Measurements from ENCODE around the gene LAMA3.

LAMA3 gene

DNA sequence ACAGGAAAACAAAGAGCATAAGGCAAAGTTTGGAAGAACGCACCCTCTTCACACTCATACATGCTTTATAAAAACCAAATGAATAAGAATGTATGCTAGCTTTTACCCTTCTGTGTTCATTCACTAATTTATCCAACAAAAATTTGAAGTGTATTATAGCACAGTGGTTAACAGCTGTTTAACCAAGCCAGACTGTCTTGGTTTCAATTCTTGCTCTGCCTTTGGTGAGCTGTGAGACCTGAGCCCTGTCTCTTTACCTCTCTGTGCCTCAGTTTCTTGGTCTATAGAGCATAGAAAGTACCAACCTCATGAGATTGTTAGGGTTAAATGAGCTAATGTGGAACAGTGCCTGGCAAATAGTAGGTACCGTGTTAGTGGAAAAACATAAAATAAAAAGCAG is 220.8 kb downstream of the LAMA3 start:
- no peak for DNase-seq (ENCODE audit: low read depth)

DNA sequence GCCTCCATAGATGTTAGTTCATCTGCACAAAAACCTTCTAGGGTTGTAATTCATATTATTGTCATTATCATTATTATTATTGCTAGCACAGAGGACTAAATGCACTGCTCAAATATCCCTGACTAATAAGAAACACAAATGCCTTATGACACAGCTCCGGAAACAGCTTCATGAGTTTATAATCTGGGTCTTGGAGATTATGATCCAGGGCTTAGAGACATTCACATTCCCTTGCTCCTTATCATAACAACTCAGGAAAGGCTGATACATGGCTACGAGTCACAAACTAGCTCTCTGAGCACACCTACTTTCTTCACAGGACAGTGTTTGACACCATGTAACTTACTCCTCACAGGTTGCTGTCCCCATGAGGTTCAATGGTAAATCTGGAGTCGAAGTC is 223.1 kb downstream of the LAMA3 start:
- DNase-seq (ENCODE audit: low read depth) = no peak

DNA sequence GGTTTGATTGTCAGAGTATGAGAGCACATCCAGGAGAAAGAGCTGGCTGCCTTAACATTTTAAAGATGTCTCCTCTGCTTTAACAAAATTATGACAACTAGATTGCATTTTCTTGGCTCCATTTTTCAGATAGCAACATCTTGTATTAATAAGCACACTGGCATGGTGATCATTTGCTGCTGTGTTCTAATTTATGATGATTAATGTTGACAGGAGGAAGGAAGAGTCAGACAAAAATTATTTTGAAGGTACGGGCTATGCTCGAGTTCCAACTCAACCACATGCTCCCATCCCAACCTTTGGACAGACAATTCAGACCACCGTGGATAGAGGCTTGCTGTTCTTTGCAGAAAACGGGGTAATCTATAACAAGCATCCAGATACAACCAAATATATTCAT is 227.1 kb downstream of the LAMA3 start:
- DNase-seq (ENCODE audit: low read depth) = no peak

DNA sequence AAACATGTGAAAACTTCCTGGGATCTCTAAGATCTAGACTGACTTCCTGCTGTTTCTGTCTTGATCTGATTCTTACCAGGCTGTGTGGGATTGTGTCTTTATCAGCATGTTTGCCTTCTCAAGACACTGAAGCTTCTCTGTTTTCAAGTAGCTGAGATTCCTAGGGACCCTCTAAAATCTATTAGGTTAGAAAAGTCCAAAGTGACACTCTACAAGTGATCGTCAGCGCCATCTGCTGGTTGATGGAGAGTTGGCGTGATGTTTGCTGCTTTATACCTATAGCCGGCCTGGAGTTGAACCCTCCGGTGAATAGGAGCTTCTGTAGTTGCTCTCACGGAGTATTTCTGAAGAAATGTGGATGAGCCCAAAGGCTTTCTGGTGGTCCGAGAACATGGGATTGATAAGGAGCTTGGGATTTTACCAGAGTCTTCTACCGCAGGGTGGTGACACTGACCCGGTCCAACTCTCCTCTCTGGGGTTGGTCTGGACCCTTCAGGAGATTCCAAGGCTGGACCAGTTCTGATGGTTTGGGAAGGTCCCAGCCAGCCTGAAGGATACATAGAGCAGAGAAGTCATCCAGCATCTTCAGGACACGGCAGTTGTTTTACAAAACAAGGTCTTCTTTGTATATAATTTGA is 229.3 kb downstream of the LAMA3 start:
- DNase-seq (ENCODE audit: low read depth) = peak; percentile 28

DNA sequence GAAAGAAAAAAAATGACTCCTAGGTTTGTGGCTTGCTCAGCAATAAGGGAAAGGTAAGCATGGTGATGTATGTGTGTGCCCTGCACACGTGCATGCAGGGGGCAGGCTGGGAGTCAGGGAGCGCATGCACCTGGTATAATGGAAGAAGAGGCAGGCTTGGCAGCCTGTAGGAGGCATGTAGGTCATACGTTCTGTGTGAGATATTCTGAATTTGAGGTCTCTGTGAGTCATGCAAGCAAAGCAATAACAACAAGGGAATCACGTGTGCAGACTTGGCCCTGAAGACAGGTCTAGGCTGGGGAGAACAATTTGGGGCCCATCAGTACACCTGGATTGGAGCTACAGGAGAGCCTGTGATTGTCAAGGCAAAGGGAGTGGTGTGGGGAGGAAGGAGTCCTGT is 230.8 kb downstream of the LAMA3 start:
- no peak for DNase-seq (ENCODE audit: low read depth)

DNA sequence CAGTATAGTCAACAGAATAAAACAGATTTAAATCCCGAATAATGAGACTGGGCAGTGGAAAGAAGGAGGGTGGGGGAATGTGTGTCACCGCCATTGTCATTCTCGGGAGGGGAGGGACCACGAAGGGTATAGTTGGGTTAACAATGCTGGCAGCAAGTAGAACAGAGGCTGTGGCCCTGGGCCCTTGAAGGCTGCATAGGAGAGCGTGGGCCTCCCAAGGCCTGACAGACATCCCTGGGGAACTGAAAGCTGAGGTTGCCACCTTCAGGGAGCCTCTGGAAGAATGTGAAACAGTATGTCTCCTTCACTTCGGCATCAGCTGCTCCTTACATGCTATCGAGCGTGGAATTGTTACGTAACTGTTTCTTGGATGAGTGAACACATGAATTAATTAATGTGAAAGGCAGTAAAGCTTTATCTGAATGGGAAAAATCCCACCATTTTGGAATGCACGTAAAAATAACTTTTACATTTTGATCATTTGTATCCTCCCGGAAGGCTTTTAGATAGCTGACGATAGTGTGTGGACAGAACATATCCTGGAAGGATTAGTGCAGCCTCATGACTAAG is 232.5 kb downstream of the LAMA3 start:
- DNase-seq (ENCODE audit: low read depth) = no peak

DNA sequence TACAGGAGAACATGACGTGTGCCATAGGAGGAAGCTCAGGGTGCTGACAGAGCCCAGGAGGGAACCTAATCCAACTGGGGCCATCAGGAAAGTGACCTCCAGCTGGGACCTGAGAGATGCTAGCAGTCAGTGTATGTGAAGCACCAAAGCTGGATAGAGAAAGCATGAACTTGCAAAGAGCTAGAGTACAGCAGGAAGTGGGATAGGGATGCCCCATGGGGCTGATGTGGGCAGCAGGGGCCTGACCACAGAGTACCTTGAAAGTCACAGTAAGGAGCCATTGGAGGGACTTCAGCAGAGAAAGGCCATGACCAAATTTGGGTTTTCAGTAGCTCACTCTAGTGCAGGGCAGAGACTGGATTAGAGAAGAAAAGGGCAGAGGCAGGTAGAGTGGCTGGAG is 233.7 kb downstream of the LAMA3 start:
- DNase-seq (ENCODE audit: low read depth) = no peak

DNA sequence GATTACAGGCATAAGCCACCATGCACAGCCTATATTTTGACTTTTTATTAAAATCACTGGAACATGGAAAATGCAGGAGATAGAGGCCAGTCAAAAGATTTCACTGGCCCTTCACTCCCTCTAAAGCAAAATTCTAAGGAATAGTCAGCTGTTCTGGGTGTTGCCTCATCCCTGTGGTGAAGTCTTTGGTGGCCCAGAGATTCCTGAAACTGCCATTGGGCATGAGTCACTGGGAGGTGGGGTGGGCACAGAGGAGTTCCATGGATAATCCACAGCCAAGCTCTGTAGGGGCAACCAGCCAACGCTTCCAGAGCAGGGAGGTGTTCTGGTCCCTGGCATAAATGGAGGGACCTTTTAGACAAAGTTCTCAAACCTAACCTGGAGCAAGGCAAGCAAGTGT is 235.6 kb downstream of the LAMA3 start:
- peak; percentile 16 for DNase-seq (ENCODE audit: low read depth)

DNA sequence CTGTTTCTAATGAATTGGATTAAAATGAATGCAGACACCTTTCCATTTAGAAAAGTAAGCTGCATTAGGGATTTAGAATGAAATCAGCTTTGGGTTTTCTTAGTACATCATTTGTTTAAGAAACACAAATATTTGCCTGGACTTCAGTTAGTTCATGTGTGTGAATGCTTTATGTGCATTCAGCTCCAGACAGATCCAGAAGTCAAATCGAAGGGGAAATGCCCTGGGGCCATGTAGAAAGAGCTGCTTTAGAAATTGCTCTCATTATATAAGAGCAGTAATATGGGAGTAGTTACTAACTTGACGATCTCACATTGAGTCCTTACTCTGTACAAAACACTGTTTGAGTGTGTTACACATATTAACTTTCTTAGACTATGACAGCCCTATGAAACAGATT is 237.3 kb downstream of the LAMA3 start:
- DNase-seq (ENCODE audit: low read depth) = no peak

DNA sequence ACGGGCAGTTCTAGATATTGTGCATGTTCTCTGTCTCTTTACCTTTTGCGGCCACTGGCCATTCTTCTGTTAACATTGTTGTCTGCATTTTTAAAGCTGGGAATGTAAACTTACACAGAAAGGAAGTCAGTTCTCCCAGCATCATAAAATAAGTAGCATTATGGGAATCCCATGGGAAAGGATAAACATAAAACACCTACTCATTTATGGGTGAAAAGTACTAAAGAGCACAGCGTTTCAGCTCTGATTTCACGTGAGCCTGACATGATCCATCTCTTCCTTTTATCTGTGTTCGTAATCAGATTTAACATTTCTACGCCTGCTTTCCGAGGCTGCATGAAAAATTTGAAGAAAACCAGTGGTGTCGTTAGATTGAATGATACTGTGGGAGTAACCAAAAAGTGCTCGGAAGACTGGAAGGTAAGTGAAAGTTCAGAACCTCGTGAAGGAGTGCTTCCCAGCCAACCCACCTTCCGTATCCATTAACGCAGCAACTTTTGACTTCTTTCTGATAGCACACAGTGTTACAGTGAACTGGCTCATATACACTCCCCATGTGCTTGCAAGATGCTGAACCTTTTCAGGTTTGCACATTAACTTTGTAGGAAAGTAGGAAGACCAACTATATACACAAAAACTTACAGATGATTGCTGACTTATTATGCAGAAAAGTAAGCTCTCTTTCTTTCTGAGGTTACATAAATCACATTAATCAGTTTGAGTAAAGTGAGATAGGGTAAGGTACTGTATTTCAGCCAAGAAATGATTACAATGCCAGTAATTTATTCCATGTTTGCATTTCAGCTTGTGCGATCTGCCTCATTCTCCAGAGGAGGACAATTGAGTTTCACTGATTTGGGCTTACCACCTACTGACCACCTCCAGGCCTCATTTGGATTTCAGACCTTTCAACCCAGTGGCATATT is 238.8 kb downstream of the LAMA3 start:
- no peak for DNase-seq (ENCODE audit: low read depth)

DNA sequence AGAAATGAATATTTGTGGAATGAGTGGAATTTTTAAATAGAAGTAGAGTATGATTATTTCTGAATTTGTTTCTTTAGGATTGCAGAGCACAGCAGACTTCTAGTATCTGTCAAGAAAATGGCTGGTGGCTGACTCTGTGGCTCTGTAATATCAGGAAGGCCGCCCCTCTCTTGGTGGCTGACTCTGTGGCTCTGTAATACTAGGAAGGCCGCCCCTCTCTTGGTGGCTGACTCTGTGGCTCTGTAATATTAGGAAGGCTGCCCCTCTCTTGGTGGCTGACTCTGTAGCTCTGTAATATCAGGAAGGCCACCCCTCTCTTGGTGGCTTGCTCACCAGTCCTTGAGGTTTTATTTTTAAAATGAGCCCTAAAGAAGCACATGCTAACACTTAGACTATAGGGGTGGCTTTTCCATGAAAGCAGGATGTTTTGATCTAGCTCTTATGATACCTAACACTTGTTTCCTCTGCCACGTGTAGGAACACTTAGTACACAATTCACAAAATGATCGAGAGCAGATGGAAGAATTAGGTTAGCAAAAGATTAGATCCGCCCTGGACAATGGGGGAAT is 240.2 kb downstream of the LAMA3 start:
- DNase-seq (ENCODE audit: low read depth) = no peak

DNA sequence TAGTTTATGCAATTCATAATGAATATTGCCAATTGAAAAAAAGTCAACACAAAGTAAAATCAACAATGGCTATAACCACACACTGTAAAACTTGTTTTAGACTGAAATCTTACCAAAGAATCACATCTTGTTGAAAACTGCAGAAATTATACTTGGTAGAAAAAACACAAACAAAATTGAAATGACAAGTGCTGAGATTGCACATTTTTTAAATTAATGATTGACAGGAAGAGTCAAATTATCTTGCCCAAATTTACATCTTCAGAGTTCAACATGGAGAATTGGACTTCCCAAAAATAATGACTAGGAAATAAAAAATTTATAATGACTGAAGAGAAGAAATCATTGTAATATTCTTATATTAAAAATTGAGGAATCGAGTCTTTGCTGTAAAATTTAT is 240.7 kb downstream of the LAMA3 start:
- DNase-seq (ENCODE audit: low read depth) = no peak

DNA sequence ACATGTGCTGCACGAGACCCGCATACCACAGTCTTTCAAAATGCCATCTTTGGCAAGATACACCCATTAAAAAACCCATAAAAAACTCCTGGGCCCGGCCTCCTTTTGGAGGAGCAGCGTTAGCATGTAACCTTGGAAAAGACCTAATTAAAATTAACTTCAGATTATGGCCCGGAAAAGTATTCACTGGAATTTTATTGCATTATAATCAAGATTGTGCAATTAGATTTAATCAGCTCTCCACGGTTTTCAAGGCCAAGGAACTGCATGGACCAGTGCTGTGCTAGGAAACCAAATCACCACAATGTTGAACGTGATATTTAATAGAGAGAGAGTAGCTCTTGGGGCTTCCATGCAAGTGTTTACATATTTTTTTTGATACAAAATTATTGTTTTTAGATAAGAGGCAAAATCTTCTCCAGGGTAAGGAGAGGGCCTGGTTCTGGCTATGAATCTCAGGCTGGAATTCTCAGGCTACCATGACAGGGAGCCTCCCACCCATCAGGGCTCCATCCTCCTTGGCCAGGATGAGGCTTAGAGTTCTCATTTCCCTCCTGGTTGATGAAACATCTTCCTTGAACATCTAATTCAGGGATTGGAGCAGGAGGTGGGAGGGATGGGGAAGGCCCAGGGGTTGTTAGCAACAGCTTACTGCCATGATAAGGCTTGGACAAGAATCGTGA is 243.3 kb downstream of the LAMA3 start:
- DNase-seq (ENCODE audit: low read depth) = no peak

DNA sequence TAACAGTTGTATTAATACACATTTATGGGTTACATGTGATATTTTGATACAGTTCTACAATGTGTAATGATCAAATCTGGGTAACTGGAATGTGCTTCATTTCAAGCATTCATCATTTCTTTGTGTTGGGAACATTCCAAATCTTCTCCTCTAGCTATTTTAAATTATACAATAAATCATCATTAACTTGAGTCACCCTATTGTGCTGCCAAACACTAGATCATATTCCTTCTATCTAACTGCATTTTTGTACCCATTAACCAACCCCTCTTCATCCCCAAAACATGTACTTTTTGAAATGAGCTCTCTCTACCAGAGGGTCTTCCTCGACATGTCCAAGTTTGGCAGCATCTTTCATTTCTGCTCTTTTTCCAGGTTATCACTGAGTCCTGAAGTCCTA is 244.2 kb downstream of the LAMA3 start:
- no peak for DNase-seq (ENCODE audit: low read depth)

DNA sequence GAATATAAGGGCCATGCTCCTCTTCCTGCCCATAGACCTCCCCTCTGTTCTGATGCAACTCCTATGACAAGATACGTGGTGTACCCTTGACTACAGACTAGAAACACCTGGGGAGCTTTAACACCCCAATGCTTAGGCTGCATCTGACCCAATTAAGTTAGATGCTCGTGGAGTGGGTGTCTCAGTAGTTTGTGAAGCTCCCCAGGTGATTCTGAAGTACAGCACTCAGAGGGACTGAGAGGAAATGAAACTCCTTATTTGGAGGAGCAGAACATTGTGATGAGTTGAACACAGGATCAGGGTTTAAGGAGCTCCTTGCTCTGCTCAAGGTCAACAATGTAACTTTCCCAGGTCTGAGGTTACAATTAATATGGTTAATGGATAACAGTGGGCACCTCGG is 245.0 kb downstream of the LAMA3 start:
- no peak for DNase-seq (ENCODE audit: low read depth)

DNA sequence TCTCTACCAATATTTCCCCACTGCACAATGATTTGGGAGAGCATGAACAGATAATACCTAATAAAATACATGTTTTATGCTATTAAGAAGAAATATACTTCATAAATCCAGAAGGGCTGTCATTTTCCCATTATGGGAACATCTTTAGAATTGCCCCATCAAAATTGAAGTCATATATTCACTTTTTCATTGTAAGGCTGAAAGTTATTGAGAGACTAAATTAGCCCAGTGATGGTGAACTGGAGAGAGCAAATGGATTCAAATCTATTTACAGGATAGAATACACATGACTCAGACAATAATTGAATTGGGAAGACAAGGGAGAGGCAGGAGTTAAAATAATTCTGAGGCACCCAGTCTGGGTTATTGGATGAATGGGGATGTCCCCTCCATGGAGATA is 245.6 kb downstream of the LAMA3 start:
- DNase-seq (ENCODE audit: low read depth) = no peak

DNA sequence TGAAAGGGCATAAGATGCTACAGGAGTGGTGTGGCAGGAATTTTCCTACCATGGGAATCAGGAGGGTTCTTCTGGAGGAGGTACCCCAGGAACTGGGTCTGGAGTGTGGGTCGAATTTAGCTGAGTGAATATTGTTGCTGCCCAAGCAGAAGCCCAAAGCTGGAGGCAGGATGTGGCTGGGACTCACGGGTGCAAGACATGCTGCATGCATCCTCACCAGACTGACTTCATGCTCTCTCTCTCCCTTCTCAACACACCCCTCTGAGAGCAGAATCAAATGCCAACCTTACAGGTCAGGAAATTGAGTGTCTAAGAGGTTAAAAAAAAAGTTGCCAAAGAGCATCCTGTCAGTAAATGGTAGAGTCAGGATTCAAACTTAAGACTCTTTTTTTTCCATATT is 246.6 kb downstream of the LAMA3 start:
- no peak for DNase-seq (ENCODE audit: low read depth)

DNA sequence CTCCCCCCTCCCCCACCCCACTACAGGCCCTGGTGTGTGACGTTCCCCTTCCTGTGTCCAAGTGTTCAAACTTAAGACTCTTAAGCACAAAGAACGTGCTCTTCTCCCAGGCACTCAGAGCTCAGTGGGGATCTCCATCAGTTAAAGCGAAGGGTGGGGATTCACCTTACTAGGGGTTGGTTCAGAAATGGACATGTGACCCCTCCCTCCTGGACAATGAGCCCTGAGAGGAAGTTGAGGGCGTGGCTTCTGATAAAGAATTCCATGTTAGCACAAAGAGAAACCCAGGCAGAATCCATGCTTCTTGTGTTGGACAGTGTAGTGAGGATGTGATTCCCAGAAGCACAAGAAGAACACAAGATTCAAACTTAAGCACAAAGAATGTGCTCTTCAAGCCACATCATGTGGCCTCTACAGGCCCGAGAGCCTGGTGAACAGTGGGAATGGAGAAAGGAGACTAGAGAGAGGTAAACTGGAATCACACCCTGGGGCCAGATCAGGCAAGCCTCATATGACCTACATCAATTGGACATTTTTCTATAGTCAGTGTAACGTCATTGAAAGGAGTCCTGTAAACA is 247.2 kb downstream of the LAMA3 start:
- DNase-seq (ENCODE audit: low read depth) = no peak

DNA sequence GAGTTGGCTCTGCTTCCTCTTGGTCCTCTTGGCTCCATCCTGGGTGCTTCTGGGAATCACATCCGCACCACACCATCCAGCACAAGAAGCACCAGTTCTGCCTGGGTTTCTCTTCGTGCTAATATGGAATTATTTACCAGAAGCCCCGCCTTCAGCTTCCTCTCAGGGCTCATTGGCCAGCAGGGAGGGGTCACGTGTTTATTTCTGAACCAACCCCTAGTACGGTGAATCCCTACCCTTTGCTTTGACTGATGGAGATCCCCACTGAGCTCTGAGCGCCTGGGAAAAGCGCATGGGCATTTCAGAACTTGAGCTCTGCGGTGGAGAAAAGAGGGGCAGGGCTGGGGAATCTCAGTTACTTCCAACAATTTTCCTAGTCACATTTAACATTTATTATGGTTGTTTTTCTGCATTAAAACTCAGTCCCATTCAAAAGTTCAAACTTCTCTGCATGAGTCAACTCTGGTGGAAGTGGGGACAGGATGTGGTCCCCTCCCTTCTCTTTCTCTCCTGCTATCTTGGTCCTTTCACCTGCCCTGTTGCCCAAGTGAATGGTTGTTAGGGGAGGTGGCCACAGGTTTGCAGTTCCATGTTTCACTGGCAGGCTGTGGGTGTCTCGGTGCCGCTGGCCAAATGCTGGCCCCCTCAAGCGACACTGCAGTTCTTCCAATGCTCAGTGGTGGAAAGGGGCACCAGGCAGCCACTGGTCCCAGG is 248.9 kb downstream of the LAMA3 start:
- no peak for DNase-seq (ENCODE audit: low read depth)

DNA sequence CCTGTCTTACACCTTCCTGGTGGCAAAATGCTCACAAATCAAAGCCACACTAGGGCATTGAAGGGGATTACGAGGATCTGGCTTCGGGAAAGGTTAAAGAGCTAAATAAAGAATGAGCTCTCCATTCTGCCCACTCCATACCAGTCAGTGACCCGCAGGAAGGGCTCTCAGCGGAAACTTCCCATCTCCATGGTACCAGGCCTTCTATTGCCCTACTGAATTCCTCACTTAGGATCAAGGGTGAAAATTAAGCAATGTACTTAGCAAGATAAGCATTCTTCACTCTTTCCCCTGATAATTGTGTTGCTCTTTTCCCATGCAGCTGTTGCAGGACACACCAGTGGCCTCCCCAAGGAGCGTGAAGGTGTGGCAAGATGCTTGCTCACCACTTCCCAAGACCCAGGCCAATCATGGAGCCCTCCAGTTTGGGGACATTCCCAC is 249.7 kb downstream of the LAMA3 start:
- DNase-seq (ENCODE audit: low read depth) = no peak

DNA sequence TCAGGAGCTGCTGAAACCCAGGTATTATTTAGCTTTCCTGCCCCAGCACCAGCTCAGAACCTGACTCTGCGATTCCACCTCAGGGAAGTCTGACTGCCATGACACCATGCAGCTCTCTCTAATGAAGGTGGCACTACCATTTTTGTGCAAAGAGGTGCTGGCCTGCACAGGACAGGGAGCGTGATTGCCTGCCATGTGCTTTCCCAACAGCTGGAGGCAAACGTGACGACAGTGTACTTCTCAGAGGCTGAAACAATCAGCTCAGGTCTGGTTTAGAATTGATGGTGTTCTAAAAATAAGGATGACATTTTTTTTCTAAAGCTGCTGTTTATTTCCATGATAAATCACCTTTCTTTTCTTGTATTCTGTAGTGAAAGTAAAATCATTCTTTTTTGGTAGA is 250.1 kb downstream of the LAMA3 start:
- no peak for DNase-seq (ENCODE audit: low read depth)
